ENCODE results near the gene CHN2. TPM values are rescaled to one million over a fixed set of nuclear protein-coding genes. Genes with fewer than 3 reads are reported as not detected.

Gene CHN2
- total RNA-seq, 1 experiment from 2014 or later, result 5.0 TPM

DNA sequence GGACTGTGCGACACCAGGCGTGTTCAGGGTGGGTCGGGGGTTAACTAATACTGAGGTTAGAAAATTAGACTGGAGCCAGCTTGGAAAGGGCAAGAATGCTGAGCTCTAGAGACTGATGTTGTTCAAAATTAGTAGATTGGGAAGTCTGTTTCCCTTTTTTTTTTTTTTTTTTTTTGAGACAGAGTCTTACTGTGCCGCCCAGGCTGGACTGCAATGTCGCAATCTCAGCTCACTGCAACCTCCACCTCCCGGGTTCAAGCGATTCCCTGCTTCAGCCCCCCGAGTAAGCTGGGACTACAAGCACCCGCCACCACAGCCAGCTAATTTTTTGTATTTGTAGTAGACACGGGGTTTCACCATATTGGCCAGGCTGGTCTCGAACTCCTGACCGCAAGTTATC, 45.5 kb upstream of the CHN2 start (continued):
- TF ChIP-seq, protein P1, sequence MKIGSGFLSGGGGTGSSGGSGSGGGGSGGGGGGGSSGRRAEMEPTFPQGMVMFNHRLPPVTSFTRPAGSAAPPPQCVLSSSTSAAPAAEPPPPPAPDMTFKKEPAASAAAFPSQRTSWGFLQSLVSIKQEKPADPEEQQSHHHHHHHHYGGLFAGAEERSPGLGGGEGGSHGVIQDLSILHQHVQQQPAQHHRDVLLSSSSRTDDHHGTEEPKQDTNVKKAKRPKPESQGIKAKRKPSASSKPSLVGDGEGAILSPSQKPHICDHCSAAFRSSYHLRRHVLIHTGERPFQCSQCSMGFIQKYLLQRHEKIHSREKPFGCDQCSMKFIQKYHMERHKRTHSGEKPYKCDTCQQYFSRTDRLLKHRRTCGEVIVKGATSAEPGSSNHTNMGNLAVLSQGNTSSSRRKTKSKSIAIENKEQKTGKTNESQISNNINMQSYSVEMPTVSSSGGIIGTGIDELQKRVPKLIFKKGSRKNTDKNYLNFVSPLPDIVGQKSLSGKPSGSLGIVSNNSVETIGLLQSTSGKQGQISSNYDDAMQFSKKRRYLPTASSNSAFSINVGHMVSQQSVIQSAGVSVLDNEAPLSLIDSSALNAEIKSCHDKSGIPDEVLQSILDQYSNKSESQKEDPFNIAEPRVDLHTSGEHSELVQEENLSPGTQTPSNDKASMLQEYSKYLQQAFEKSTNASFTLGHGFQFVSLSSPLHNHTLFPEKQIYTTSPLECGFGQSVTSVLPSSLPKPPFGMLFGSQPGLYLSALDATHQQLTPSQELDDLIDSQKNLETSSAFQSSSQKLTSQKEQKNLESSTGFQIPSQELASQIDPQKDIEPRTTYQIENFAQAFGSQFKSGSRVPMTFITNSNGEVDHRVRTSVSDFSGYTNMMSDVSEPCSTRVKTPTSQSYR (CRISPR knock-in tag; IDR thresholded peaks at IDR 0.05), result no peak
- TF ChIP-seq TEAD1 (CRISPR knock-in tag; IDR thresholded peaks at IDR 0.05), result no peak

DNA sequence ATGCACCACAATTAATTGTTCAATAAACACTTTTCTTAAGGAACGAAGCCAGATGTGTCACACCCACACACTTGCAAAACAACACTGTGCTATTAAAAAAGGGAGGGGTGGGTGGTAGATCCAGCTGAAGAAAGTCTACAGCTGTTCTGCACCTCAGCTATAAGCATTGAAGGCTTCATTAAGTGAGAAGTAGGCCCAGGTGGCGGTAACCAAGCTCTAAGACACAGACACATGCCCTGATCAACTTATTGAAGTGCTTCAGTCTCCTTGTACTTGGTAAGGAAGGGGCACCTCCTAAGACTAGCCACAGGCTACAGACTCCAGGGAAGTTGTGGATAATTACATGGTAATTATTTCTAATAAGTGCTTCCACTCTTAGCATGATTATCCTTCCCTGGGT, 43.7 kb upstream of the CHN2 start:
- CTCF ChIA-PET, result interaction anchor here (1.2 kb wide), 1 partner anchor 39 kb away, joined by 3 read pairs; no protein-coding TSS in a partner anchor
- peaks cover 18% of the 10 kb centered on the region for H3K36me3 Mint-ChIP-seq
- H3K27ac Mint-ChIP-seq, result no peak overlapping the region
- ATAC-seq (no peak), DNase-seq (ENCODE audit: low spot score) (no peak)
- POLR2A ChIA-PET, result no interaction called here
- peaks cover 4% of the 10 kb centered on the region for H3K27me3 Mint-ChIP-seq (ENCODE audit: low read depth)
- peaks cover 12% of the 10 kb centered on the region for H3K4me1 Mint-ChIP-seq
- H3K9me3 Mint-ChIP-seq, result peaks cover 3% of the 10 kb centered on the region; the same call in 1 of the 2 replicates
- H3K4me3 Mint-ChIP-seq, result no peak overlapping the region
- no peak for TF ChIP-seq TEAD4 (CRISPR knock-in tag; IDR thresholded peaks at IDR 0.05)
- TF ChIP-seq NR2C2 (CRISPR knock-in tag; IDR thresholded peaks at IDR 0.05), result no peak
- TF ChIP-seq, protein P2, sequence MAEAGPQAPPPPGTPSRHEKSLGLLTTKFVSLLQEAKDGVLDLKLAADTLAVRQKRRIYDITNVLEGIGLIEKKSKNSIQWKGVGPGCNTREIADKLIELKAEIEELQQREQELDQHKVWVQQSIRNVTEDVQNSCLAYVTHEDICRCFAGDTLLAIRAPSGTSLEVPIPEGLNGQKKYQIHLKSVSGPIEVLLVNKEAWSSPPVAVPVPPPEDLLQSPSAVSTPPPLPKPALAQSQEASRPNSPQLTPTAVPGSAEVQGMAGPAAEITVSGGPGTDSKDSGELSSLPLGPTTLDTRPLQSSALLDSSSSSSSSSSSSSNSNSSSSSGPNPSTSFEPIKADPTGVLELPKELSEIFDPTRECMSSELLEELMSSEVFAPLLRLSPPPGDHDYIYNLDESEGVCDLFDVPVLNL (CRISPR knock-in tag; IDR thresholded peaks at IDR 0.05; ENCODE audit: borderline replicate concordance, low read depth), result no peak
- TF ChIP-seq, protein P3, sequence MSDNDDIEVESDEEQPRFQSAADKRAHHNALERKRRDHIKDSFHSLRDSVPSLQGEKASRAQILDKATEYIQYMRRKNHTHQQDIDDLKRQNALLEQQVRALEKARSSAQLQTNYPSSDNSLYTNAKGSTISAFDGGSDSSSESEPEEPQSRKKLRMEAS (CRISPR knock-in tag; IDR thresholded peaks at IDR 0.05), result no peak
- TF ChIP-seq ZNF232 (CRISPR knock-in tag; IDR thresholded peaks at IDR 0.05), result no peak
- no peak for TF ChIP-seq NFATC4 (CRISPR knock-in tag; IDR thresholded peaks at IDR 0.05)
- TF ChIP-seq, protein P4, sequence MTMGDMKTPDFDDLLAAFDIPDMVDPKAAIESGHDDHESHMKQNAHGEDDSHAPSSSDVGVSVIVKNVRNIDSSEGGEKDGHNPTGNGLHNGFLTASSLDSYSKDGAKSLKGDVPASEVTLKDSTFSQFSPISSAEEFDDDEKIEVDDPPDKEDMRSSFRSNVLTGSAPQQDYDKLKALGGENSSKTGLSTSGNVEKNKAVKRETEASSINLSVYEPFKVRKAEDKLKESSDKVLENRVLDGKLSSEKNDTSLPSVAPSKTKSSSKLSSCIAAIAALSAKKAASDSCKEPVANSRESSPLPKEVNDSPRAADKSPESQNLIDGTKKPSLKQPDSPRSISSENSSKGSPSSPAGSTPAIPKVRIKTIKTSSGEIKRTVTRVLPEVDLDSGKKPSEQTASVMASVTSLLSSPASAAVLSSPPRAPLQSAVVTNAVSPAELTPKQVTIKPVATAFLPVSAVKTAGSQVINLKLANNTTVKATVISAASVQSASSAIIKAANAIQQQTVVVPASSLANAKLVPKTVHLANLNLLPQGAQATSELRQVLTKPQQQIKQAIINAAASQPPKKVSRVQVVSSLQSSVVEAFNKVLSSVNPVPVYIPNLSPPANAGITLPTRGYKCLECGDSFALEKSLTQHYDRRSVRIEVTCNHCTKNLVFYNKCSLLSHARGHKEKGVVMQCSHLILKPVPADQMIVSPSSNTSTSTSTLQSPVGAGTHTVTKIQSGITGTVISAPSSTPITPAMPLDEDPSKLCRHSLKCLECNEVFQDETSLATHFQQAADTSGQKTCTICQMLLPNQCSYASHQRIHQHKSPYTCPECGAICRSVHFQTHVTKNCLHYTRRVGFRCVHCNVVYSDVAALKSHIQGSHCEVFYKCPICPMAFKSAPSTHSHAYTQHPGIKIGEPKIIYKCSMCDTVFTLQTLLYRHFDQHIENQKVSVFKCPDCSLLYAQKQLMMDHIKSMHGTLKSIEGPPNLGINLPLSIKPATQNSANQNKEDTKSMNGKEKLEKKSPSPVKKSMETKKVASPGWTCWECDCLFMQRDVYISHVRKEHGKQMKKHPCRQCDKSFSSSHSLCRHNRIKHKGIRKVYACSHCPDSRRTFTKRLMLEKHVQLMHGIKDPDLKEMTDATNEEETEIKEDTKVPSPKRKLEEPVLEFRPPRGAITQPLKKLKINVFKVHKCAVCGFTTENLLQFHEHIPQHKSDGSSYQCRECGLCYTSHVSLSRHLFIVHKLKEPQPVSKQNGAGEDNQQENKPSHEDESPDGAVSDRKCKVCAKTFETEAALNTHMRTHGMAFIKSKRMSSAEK (CRISPR knock-in tag; IDR thresholded peaks at IDR 0.05; ENCODE audit: borderline replicate concordance), result no peak

DNA sequence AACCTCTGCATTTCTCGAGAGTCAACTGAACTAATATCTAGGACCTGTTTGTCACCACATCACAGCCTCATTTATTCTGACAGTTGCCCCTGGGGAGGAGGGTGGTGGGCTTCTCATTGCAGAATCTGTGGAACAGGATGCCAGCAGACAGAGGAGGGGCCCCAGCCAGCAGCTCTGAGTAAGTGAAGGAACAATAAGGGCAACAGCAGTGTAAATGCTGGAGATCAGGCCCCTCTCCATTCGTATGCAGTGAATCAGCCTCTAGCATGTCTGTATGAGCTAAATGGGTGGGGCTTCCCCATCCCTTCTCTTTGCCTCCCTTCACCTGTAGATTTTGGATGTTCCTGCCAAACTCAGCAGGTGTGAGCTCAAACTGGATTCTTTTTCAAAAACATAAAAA, 40.5 kb upstream of the CHN2 start:
- Mint-ChIP-seq H3K27me3 (ENCODE audit: low read depth) (no peaks in the 10 kb centered on the region), H3K27ac (no peak overlapping the region), H3K4me1 (peaks cover 13% of the 10 kb centered on the region), H3K4me3 (no peak overlapping the region), H3K36me3 (peaks cover 16% of the 10 kb centered on the region), H3K9me3 (peaks cover 3% of the 10 kb centered on the region; the same call in 1 of the 2 replicates)
- ChIA-PET POLR2A (no interaction called here), CTCF (no interaction called here)
- DNase-seq (ENCODE audit: low spot score), result no peak
- no peak for ATAC-seq
- TF ChIP-seq, protein P5, sequence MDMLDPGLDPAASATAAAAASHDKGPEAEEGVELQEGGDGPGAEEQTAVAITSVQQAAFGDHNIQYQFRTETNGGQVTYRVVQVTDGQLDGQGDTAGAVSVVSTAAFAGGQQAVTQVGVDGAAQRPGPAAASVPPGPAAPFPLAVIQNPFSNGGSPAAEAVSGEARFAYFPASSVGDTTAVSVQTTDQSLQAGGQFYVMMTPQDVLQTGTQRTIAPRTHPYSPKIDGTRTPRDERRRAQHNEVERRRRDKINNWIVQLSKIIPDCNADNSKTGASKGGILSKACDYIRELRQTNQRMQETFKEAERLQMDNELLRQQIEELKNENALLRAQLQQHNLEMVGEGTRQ (CRISPR knock-in tag; IDR thresholded peaks at IDR 0.05), result no peak
- TF ChIP-seq ZBTB21 (CRISPR knock-in tag; IDR thresholded peaks at IDR 0.05; ENCODE audit: borderline replicate concordance) (no peak), ESRRA (CRISPR knock-in tag; IDR thresholded peaks at IDR 0.05; ENCODE audit: borderline replicate concordance) (no peak), MYBL2 (CRISPR knock-in tag; IDR thresholded peaks at IDR 0.05) (no peak), ZNF138 (CRISPR knock-in tag; conservative IDR thresholded peaks at IDR 0.05) (no peak)
- TF ChIP-seq, protein P6, sequence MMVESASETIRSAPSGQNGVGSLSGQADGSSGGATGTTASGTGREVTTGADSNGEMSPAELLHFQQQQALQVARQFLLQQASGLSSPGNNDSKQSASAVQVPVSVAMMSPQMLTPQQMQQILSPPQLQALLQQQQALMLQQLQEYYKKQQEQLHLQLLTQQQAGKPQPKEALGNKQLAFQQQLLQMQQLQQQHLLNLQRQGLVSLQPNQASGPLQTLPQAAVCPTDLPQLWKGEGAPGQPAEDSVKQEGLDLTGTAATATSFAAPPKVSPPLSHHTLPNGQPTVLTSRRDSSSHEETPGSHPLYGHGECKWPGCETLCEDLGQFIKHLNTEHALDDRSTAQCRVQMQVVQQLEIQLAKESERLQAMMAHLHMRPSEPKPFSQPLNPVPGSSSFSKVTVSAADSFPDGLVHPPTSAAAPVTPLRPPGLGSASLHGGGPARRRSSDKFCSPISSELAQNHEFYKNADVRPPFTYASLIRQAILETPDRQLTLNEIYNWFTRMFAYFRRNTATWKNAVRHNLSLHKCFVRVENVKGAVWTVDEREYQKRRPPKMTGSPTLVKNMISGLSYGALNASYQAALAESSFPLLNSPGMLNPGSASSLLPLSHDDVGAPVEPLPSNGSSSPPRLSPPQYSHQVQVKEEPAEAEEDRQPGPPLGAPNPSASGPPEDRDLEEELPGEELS (CRISPR knock-in tag; IDR thresholded peaks at IDR 0.05), result no peak
- TF ChIP-seq, protein P7, sequence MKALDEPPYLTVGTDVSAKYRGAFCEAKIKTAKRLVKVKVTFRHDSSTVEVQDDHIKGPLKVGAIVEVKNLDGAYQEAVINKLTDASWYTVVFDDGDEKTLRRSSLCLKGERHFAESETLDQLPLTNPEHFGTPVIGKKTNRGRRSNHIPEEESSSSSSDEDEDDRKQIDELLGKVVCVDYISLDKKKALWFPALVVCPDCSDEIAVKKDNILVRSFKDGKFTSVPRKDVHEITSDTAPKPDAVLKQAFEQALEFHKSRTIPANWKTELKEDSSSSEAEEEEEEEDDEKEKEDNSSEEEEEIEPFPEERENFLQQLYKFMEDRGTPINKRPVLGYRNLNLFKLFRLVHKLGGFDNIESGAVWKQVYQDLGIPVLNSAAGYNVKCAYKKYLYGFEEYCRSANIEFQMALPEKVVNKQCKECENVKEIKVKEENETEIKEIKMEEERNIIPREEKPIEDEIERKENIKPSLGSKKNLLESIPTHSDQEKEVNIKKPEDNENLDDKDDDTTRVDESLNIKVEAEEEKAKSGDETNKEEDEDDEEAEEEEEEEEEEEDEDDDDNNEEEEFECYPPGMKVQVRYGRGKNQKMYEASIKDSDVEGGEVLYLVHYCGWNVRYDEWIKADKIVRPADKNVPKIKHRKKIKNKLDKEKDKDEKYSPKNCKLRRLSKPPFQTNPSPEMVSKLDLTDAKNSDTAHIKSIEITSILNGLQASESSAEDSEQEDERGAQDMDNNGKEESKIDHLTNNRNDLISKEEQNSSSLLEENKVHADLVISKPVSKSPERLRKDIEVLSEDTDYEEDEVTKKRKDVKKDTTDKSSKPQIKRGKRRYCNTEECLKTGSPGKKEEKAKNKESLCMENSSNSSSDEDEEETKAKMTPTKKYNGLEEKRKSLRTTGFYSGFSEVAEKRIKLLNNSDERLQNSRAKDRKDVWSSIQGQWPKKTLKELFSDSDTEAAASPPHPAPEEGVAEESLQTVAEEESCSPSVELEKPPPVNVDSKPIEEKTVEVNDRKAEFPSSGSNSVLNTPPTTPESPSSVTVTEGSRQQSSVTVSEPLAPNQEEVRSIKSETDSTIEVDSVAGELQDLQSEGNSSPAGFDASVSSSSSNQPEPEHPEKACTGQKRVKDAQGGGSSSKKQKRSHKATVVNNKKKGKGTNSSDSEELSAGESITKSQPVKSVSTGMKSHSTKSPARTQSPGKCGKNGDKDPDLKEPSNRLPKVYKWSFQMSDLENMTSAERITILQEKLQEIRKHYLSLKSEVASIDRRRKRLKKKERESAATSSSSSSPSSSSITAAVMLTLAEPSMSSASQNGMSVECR (CRISPR knock-in tag; IDR thresholded peaks at IDR 0.05; ENCODE audit: borderline replicate concordance), result no peak

Measured in WTC11 (cell line).